HAP-1 (cell line): ENCODE data around the gene LENG1.

Experiments
- DNase-seq, 2 experiments: peaks; one replicate each; pipeline ENCODE4 v3.0.0-alpha.2; 2016 to 2020; ENCODE audit warnings: low spot score in 2 of 2
- H3K27me3 ChIP-seq: fragments of 250-450 bp; sonication (Bioruptor Pico); 2 replicates; pipeline ENCODE4 v1.5.1; 2020; ENCODE audit warnings: low read depth, mild to moderate bottlenecking, moderate library complexity
- H3K36me3 ChIP-seq: fragments of 250-450 bp; sonication (Bioruptor Pico); replicated peaks from 2 replicates; pipeline ENCODE4 v1.5.1; 2020; ENCODE audit warnings: mild to moderate bottlenecking
- H3K4me1 ChIP-seq: fragments of 250-450 bp; sonication (Bioruptor Pico); 2 replicates; pipeline ENCODE4 v1.5.1; 2020; ENCODE audit warnings: mild to moderate bottlenecking
- H3K4me3 ChIP-seq: fragments of 250-450 bp; sonication (Bioruptor Pico); 2 replicates; pipeline ENCODE4 v1.5.1; 2020; ENCODE audit warnings: mild to moderate bottlenecking, moderate library complexity
- H3K9me3 ChIP-seq: fragments of 250-450 bp; sonication (Bioruptor Pico); 2 replicates; pipeline ENCODE4 v1.5.1; 2020; ENCODE audit warnings: mild to moderate bottlenecking, moderate library complexity
- in situ Hi-C: fragments of 300-500 bp; cut with MboI; formaldehyde crosslinking; loops from 3 replicates; pipeline ENCODE4 v1.14.3; 2020; ENCODE audit warnings: low sequenced_read_pairs, inconsistent platforms, mixed read lengths

The LENG1 gene

DNA sequence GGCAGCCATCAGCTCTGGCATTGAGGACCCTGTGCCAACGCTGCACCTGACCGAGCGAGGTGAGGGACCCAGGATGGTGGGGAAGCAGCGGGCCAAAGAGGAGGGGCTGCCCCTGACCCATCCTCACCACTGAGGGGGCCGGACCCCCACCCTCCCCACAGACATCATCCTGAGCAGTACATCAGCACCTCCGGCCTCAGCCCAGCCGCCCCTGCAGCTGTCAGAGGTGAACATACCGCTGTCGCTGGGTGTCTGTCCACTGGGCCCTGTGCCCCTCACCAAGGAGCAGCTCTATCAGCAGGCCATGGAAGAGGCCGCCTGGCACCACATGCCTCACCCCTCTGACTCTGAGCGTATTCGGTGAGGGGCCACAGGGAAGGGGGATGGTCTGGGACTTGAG is 7.3 kb downstream of the LENG1 start:
- H3K4me1 ChIP-seq: no peaks in the 10 kb centered on the region
- H3K27me3 ChIP-seq: no peaks in the 10 kb centered on the region
- in situ Hi-C loops: no loop called here
- peaks cover 90% of the 10 kb centered on the region for H3K36me3 ChIP-seq
- H3K4me3 ChIP-seq: no peak overlapping the region
- no peak for DNase-seq
- no peaks in the 10 kb centered on the region for H3K9me3 ChIP-seq

DNA sequence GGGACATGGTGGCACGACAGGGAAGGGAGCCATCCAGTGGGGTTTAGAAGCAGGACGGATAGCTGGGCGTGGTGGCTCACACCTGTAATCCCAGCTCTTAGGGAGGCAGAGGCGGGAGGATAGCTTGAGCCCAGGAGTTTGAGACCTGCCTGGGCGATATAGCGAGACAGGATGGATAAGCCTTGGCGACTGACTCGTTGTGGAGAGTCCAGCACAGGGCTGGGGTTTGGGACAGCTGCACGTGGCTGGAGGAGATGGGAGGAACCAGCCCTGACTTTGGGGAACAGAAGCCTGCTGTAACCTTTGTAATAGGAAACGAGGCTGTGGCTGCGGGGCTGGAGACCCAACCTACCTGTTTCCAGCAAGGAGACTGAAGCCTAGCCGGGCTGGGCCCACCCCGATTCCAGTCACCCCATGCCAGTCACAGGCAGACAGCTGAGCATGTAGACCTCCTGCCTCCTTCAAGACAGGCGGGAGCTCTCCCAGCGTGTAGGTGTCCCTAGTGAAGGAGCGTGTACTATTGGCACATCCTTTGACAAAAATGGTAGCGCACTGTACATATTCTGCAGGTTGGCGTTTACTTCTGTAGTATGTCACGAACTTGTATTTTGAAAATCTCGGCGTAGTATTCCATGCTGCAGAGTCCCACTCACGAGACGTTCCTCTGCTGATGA is 8.0 kb downstream of the LENG1 start:
- no peak for DNase-seq
- Histone ChIP-seq H3K9me3 (no peaks in the 10 kb centered on the region), H3K4me3 (no peak overlapping the region), H3K4me1 (no peaks in the 10 kb centered on the region), H3K36me3 (peaks cover 93% of the 10 kb centered on the region), H3K27me3 (no peaks in the 10 kb centered on the region)
- in situ Hi-C loops: no loop called here

- Histone ChIP-seq H3K9me3 (no peaks in the 10 kb centered on the region), H3K4me3 (no peak overlapping the region), H3K27me3 (no peaks in the 10 kb centered on the region), H3K36me3 (peaks cover 94% of the 10 kb centered on the region), H3K4me1 (no peaks in the 10 kb centered on the region)
- no peak for DNase-seq
- in situ Hi-C loops: no loop called here
Measured at GRCh38 chr19:54149021-54149812, 10.3 kb downstream of the LENG1 start.

- Histone ChIP-seq H3K36me3 (peaks cover 94% of the 10 kb centered on the region), H3K9me3 (no peaks in the 10 kb centered on the region), H3K4me3 (no peak overlapping the region), H3K27me3 (no peaks in the 10 kb centered on the region), H3K4me1 (no peaks in the 10 kb centered on the region)
- in situ Hi-C loops: no loop called here
- no peak for DNase-seq
Measured at GRCh38 chr19:54148158-54148557, 11.4 kb downstream of the LENG1 start.

- Histone ChIP-seq H3K4me1 (no peaks in the 10 kb centered on the region), H3K27me3 (no peaks in the 10 kb centered on the region), H3K4me3 (no peak overlapping the region), H3K36me3 (peaks cover 94% of the 10 kb centered on the region), H3K9me3 (no peaks in the 10 kb centered on the region)
- in situ Hi-C loops: no loop called here
- DNase-seq: no peak
Measured at GRCh38 chr19:54147676-54148075, 11.8 kb downstream of the LENG1 start.

GRCh38 chr19:54145541-54146158 is 13.9 kb downstream of the LENG1 start:
- Histone ChIP-seq H3K36me3 (peaks cover 91% of the 10 kb centered on the region), H3K4me1 (no peaks in the 10 kb centered on the region), H3K9me3 (no peaks in the 10 kb centered on the region), H3K27me3 (no peaks in the 10 kb centered on the region), H3K4me3 (no peak overlapping the region)
- in situ Hi-C loops: no loop called here
- DNase-seq: no peak

DNA sequence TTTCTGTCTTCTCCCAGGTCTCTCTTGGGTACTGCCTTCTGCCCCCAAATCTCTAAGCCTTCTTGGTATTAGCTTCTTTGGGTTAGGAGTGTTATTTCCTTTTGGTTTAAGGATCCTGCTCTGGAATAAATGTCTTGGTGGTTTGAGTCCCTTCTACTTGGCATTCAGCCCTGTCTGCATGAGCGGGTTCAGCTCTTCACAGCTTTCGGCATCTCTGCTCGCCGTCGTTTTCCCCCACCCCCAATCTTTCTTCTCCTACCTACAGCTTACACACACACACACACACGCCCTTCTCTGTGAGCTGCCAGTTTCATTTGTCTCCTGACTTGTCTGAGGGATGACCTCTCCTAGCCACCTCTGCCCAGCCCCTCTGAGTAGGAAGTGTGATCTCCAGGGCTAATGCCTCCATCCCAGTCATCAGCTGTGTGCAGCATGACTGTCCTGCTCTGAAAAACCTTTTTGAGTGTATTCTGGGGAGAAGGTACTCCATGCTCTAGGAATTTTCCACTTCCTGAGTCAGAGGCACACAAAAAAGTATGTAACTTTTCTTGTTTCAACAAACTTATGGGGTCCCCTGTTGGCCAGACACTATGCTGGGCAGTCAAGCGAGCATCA is 17.2 kb downstream of the LENG1 start:
- H3K36me3 ChIP-seq: peaks cover 82% of the 10 kb centered on the region
- no peaks in the 10 kb centered on the region for H3K9me3 ChIP-seq
- in situ Hi-C loops: no loop called here
- no peaks in the 10 kb centered on the region for H3K4me1 ChIP-seq
- no peak overlapping the region for H3K4me3 ChIP-seq
- DNase-seq: no peak
- H3K27me3 ChIP-seq: no peaks in the 10 kb centered on the region

GRCh38 chr19:54141356-54141755 is 18.2 kb downstream of the LENG1 start:
- Histone ChIP-seq H3K27me3 (no peaks in the 10 kb centered on the region), H3K36me3 (peaks cover 72% of the 10 kb centered on the region), H3K9me3 (no peaks in the 10 kb centered on the region), H3K4me3 (no peak overlapping the region), H3K4me1 (peaks cover under 1% of the 10 kb centered on the region; the same call in 1 of the 2 replicates)
- no peak for DNase-seq
- in situ Hi-C loops: no loop called here

DNA sequence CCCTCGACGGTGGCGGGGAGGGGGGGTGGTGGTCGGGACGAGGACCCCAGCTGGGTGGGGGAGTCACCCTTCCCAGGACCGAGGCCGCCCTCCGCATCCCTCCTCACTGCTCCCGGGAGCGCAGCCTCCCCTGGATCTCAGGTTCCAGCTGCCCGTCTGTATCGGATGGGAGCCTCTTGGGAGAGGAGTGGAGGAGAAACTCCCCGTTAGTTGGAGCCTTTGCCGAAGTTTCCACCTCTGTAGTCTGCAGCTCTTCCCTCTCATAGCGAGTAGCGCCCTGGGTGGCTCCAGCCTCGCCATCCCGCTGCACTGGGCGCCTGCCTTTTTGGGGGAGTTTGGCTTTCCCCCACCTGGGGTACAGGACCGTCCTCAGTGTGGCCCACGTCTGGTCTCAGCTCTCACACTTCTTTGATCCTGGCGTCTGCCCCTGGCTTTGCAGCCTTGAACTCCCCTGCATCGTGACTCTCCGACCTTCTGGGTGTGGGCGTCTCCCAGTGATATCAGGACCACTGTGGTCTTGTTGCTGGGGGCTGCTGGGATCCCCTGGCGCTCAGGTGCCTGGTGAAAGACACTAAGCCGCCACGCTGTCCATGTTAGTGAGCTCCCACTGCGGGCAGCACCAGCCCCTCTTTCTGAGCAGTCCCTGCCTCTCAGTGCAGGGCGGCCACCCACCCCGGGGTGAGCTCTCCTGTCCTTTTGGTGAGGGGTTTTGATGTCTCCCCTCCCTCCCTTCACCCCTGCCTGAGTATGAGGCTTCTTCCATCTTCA is 20.8 kb downstream of the LENG1 start:
- peak overlapping the region; percentile 96 for H3K4me3 ChIP-seq
- DNase-seq: no peak
- in situ Hi-C loops: no loop called here
- peaks cover 46% of the 10 kb centered on the region for H3K36me3 ChIP-seq
- peaks cover 2% of the 10 kb centered on the region for H3K4me1 ChIP-seq
- no peaks in the 10 kb centered on the region for H3K9me3 ChIP-seq
- no peaks in the 10 kb centered on the region for H3K27me3 ChIP-seq

GRCh38 chr19:54137699-54138488 is 21.6 kb downstream of the LENG1 start, which contains the start of gene CNOT3:
CNOT3 (plus strand) TSS chr19:54137762; CDS start chr19:54142979, 5,217 bp downstream.
- Histone ChIP-seq H3K36me3 (peaks cover 41% of the 10 kb centered on the region), H3K9me3 (no peaks in the 10 kb centered on the region), H3K27me3 (no peaks in the 10 kb centered on the region), H3K4me1 (peaks cover 2% of the 10 kb centered on the region), H3K4me3 (peak within 1 kb of the TSS; percentile 96)
- DNase-seq: peak in 1 of 2 experiments; percentile 30
- in situ Hi-C loops: no loop called here

- Histone ChIP-seq H3K4me1 (peaks cover 2% of the 10 kb centered on the region), H3K27me3 (no peaks in the 10 kb centered on the region)
- in situ Hi-C loops: no loop called here
Measured at GRCh38 chr19:54136864-54137698, 22.4 kb downstream of the LENG1 start.

More at GRCh38 chr19:54136864-54137698, 22.4 kb downstream of the LENG1 start:
- peak overlapping the region; percentile 96 for H3K4me3 ChIP-seq
- peak; percentile 100 for DNase-seq
- peaks cover 35% of the 10 kb centered on the region for H3K36me3 ChIP-seq
- H3K9me3 ChIP-seq: no peaks in the 10 kb centered on the region
